Heart left ventricle (tissue), 16 donors: ENCODE data around the gene LRRC8E. TPM values are rescaled to one million over a fixed set of nuclear protein-coding genes. Genes with fewer than 3 reads are reported as not detected.

Experiments used
- ATAC-seq, 4 donors: fragments of 200-7000 bp; cut with Tn5 transposase; one replicate each; pipeline ENCODE4 v1.9.1; 2020 to 2022; ENCODE audit warnings: moderate library complexity in 4 of 4, mild to moderate bottlenecking in 3 of 4, moderate number of reproducible peaks in 1 of 4
- DNase-seq, 5 donors: peaks; one replicate each; pipeline ENCODE4 v3.0.0-alpha.2; 2020
- H3K27ac ChIP-seq, 12 donors: fragments of 200-600 bp; sonication (generic) in 4 of 12; one replicate each; pipeline versions ENCODE4 v1.5.0 to v1.8.0; 2016 to 2022; ENCODE audit warnings: mild to moderate bottlenecking in 2 of 12
- H3K27me3 ChIP-seq, 9 donors: fragments of 200-600 bp; sonication (generic) in 2 of 9; one replicate each; pipeline versions ENCODE4 v1.5.1 to v1.8.0; 2016 to 2022; ENCODE audit warnings: mild to moderate bottlenecking in 3 of 9
- H3K36me3 ChIP-seq, 9 donors: fragments of 200-600 bp; sonication (generic) in 2 of 9; one replicate each; pipeline versions ENCODE4 v1.5.0 to v1.8.0; 2018 to 2022; ENCODE audit warnings: mild to moderate bottlenecking in 2 of 9
- H3K4me1 ChIP-seq, 12 donors: fragments of 200-600 bp; sonication (generic) in 4 of 12; one replicate each; pipeline versions ENCODE4 v1.5.0 to v1.8.0; 2016 to 2022; ENCODE audit warnings: mild to moderate bottlenecking in 3 of 12
- H3K4me3 ChIP-seq, 12 donors: fragments of 200-600 bp; sonication (generic) in 4 of 12; one replicate each; pipeline versions ENCODE4 v1.5.0 to v1.8.0; 2017 to 2022; ENCODE audit warnings: mild to moderate bottlenecking in 9 of 12, moderate library complexity in 4 of 12
- H3K9me3 ChIP-seq, 12 donors: fragments of 200-600 bp; sonication (generic) in 4 of 12; one replicate each; pipeline versions ENCODE4 v1.5.0 to v1.8.0; 2016 to 2022; ENCODE audit warnings: mild to moderate bottlenecking in 1 of 12
- CTCF ChIP-seq, 12 donors: fragments of 200-600 bp; sonication (generic) in 4 of 12; IDR thresholded peaks; one replicate each; pipeline versions ENCODE4 v1.5.0 to v1.8.0; 2018 to 2022; ENCODE audit warnings: antibody characterized with exemption in 12 of 12, mild to moderate bottlenecking in 5 of 12
- POLR2A ChIP-seq, 2 donors: fragments of 450-650 bp; IDR thresholded peaks; one replicate each; pipeline ENCODE4 v1.6.1; 2017; ENCODE audit warnings: antibody characterized with exemption in 2 of 2, mild to moderate bottlenecking in 2 of 2, moderate library complexity in 2 of 2
- WGBS, 4 donors: extraction: QIAGEN DNeasy Blood & Tissue Kit in 2 of 4; methylation state at CpG; one replicate each; pipeline versions ENCODE4 v1.1.5 to v1.1.7; 2013 to 2018; 5-methylcytosine and 5-hydroxymethylcytosine counted together
- intact Hi-C, 10 donors: fragments of 100-400 bp; cut with DNase I; formaldehyde crosslinking; loops; one replicate each; pipeline versions ENCODE4 v1.11.1 to v1.14.2; 2022
- polyA plus RNA-seq, 2 donors: library from polyadenylated mRNA; stranded (reverse); fragments of 200-250 nt; gene quantifications; one replicate each; pipeline ENCODE4 v1.2.3, GENCODE V29; 2013
- total RNA-seq, 9 donors: library from RNA; depleted of rRNA in 2 of 9; stranded (reverse); fragments of >200 nt in 2 of 9; fragmentation: NEBNext Ultra II Directional in 3 of 9; extraction: Animal tissue kit (Norgen Biotek cat#: 25700) in 3 of 9; gene quantifications; one replicate each; pipeline versions ENCODE4 v1.1.0 to v1.2.4, GENCODE V29; 2016 to 2023
- donor health status: ischemic (EF 13 %, LVEDD 7.1; RV severe dilation, severe dysfunction).
- donor health status: healthy with polysubstance abuse.
- donor health status: DM: no; HTN: yes; CAD: no.
- donor health status: DM: no; HTN: no; CAD: no.
- donor health status: ischemic (EF 25% LVEDD 6.9; RV normal size, moderate dysfunction).
- donor health status: ischemic (EF 25% LVEDD 5.7; RV mildly dilated, moderate dysfunction).
- donor health status: healthy.
- donor health status: DM: yes; HTN: yes; CAD: no.
- donor health status: ischemic (EF 35%, LVEDD 5.7; RV mildly dilated, moderate dysfunction).
- donor health status: nonischemic (EF 11% LVEDD 7.7; RV severe dilation, severe dysfunction).
- donor health status: DM: yes; HTN: yes; CAD: no.
- donor health status: PGD.
- donor health status: ischemic (EF 29% LVEDD 5.4; RV normal size, mild dysfunction).
- donor health status: nonischemic (EF 23%, LVEDD 6.1; RV moderate dilation, normal function).

LRRC8E gene
- total and polyA plus RNA-seq, 11 donors = 0.17 to 2.6 (median 1.00) TPM

DNA sequence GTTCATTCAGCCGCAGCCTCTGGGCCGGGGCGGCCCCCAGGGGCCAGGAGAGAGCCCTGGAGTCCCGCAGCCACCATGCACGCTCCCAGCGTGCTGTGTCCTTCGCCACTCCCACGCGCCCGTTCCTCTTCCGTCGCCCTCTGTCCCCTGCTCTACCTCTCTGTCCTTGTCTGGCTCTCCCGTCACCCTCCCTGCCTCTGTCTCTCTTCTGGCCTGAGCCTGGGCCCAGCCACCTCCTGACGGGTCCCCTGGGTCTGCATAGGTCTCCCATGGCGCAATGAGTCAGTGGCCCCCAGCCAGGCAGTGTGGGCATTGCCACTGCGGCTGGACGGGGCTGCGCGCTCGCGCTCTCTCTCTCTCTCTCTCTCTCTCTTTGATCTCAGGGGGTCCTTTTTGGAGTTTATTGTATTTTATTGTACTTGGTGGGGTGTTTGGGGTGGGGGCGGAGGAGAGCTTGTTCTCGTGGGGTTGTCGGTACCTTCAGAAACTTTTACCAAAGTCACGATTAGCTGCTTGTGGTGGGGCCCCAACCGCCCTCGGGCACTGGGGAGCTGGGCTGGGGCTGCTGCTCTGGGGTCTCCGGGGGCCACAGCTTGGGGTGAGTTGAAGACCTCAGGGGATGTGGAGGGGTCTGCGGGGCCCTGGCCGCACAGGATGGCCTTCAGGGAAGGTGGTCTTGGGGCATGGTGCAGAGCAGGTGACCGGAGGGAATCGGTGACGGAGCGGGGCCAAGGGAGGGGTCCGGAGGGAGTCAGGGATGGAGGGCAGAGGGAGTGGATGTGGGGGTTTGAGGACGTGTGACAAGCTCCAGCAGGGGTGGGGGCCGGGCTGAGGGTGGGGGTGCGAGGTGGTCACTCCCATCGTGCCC is 24.6 kb downstream of the LRRC8E start:
- WGBS, 4 donors = 91 to 95% (median 93%) methylated on average over 36 to 39 of the region's 39 CpGs
- Histone ChIP-seq H3K27me3 (peaks cover 16 to 35% (median 28%) of the 10 kb centered on the region in 9 donors), H3K9me3 (no peaks in the 10 kb centered on the region), H3K27ac (no peak overlapping the region), H3K4me1 (peaks cover 0 to 47% (median 20%) of the 10 kb centered on the region in 12 donors), H3K36me3 (peaks cover 12 to 44% (median 32%) of the 10 kb centered on the region in 9 donors), H3K4me3 (no peak overlapping the region)
- no peak for ATAC-seq
- intact Hi-C loops = no loop called here
- no peak for DNase-seq
- TF ChIP-seq POLR2A (IDR thresholded peaks at IDR 0.05) = no peak
- TF ChIP-seq CTCF (IDR thresholded peaks at IDR 0.05) = no peak

DNA sequence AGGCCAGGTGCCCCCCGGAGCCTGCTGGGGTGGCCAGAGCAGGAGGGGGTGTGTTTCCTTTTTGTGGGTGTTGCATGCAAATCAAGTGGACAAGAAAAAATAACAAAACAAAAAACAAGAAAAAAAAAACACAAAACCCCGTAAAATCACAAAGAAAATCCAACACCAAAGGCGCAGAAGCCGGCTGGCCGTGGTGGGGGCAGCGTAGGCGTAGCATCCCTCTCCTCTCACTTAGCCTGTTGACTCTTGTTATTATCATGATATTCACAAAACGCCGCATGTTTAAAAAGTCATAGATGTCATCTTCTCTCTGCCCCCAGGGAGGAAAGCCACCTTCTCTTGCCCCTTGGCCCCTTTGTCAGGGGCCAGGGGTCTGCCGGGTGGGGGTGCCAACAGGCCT is 25.3 kb downstream of the LRRC8E start:
- intact Hi-C loops = no loop called here
- H3K4me3 ChIP-seq = no peak overlapping the region
- ATAC-seq = no peak
- H3K36me3 ChIP-seq = peaks cover 12 to 44% (median 32%) of the 10 kb centered on the region in 9 donors
- DNase-seq = no peak
- WGBS, 4 donors = 85 to 90% (median 85%) methylated on average over 10 of the region's 10 CpGs
- peaks cover 16 to 43% (median 33%) of the 10 kb centered on the region in 9 donors for H3K27me3 ChIP-seq
- peaks cover 0 to 46% (median 20%) of the 10 kb centered on the region in 12 donors for H3K4me1 ChIP-seq
- TF ChIP-seq CTCF (IDR thresholded peaks at IDR 0.05) (no peak), POLR2A (IDR thresholded peaks at IDR 0.05) (no peak)
- H3K27ac ChIP-seq = no peak overlapping the region
- no peaks in the 10 kb centered on the region for H3K9me3 ChIP-seq

GRCh38 chr19:7914099-7914498 is 25.8 kb downstream of the LRRC8E start:
- peaks cover 12 to 42% (median 32%) of the 10 kb centered on the region in 9 donors for H3K36me3 ChIP-seq
- no peak for ATAC-seq
- peak in 1 of 5 donors; percentile 24 for DNase-seq
- H3K4me3 ChIP-seq = no peak overlapping the region
- H3K27ac ChIP-seq = no peak overlapping the region
- no peaks in the 10 kb centered on the region for H3K9me3 ChIP-seq
- no peak for TF ChIP-seq POLR2A (IDR thresholded peaks at IDR 0.05)
- no peak for TF ChIP-seq CTCF (IDR thresholded peaks at IDR 0.05)
- WGBS, 4 donors = 60 to 75% (median 65%) methylated on average over 12 of the region's 12 CpGs
- H3K27me3 ChIP-seq = peaks cover 16 to 47% (median 33%) of the 10 kb centered on the region in 9 donors
- peaks cover 0 to 46% (median 20%) of the 10 kb centered on the region in 12 donors for H3K4me1 ChIP-seq
- intact Hi-C loops = no loop called here

GRCh38 chr19:7914598-7915045 is 26.3 kb downstream of the LRRC8E start, which contains the start of gene TGFBR3L:
TGFBR3L (plus strand) TSS chr19:7914830.
- H3K4me3 ChIP-seq = no peak within 1 kb of the TSS
- TF ChIP-seq POLR2A (IDR thresholded peaks at IDR 0.05) = no peak
- H3K9me3 ChIP-seq = no peaks in the 10 kb centered on the region
- peaks cover 16 to 51% (median 33%) of the 10 kb centered on the region in 9 donors for H3K27me3 ChIP-seq
- intact Hi-C loops = no loop called here
- H3K4me1 ChIP-seq = peaks cover 0 to 47% (median 22%) of the 10 kb centered on the region in 12 donors
- ATAC-seq (peak in 1 of 4 donors; percentile 17), DNase-seq (peak in 2 of 5 donors; percentile 28 to 68)
- H3K27ac ChIP-seq = no peak within 1 kb of the TSS
- WGBS, 4 donors = 34 to 58% (median 47%) methylated on average over 11 to 12 of the region's 12 CpGs
- peaks cover 12 to 37% (median 30%) of the 10 kb centered on the region in 9 donors for H3K36me3 ChIP-seq
